Measurements from ENCODE around the gene ZNF683.
"Not testable (repeated sequence)": the region's sequence is repeated elsewhere in the genome, so short reads cannot be mapped to it uniquely, and the experiment has no call there.

The ZNF683 gene

DNA sequence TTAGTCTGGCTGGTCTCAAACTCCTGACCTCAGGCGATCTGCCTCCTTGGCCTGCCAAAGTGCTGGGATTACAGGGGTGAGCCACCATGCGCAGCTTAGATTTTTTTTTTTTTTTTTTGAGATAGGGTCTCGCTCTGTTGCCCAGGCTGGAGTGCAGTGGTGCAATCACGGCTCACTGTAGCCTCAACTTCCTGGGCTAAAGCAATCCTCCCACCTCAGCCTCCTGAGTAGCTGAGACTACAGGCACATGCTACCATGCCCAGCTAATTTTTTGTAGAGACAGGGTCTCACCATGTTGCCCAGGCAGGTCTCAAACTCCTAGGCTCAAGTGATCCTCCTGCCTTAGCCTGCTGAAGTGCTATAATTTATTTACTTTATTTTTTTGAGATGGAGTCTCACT is 43.2 kb downstream of the ZNF683 start:
- H3K36me3 ChIP-seq (ENCODE audit: control insufficient read depth in 2 of 2, insufficient read depth in 1 of 2, low read length in 2 of 2) = peaks cover 0 to 10% of the 10 kb centered on the region in 2 experiments; a peak in 1 of 3 replicates
- CTCF ChIA-PET = interaction anchor here (1.0 to 1.5 kb wide), 4 partner anchors 8 to 88 kb away, joined by 3 to 7 read pairs (median 4); no protein-coding TSS in a partner anchor
- H3K4me1 ChIP-seq (ENCODE audit: control insufficient read depth, insufficient read depth, low read length); H3K27ac ChIP-seq (ENCODE audit: extremely low read depth, low read depth, low read length); H3K4me3 ChIP-seq (ENCODE audit: low read depth, low read length); POLR2A ChIA-PET; H3K9me3 ChIP-seq (ENCODE audit: control insufficient read depth, insufficient read depth, low read depth, low read length): not testable (repeated sequence)
- TF ChIP-seq ZNF121 (tag by site-specific recombination; IDR thresholded peaks at IDR 0.05) = peak; percentile 92

DNA sequence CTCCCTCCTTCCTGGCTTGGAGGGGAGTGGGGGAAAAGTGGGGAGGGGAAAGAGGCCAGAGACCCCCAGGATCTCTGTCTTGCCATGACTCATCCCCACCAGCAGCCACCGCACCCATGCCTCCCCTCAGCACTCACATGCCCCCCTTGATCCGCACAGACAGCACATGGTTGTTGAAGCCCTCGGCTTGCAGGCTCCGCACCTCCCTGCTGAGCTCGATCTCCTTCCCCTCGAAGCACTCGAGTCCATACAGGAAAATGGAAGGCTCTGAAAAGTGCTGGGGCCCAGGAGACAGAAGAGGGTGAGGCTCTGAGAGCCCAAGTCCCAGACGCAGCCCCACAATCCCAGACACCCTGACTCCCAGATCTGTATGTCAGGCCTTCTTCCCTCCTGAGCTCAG is 44.0 kb downstream of the ZNF683 start:
- Histone ChIP-seq H3K4me3 (ENCODE audit: low read depth, low read length) (no peak overlapping the region), H3K4me1 (ENCODE audit: control insufficient read depth, insufficient read depth, low read length) (no peaks in the 10 kb centered on the region), H3K36me3 (ENCODE audit: control insufficient read depth in 2 of 2, insufficient read depth in 1 of 2, low read length in 2 of 2) (peaks cover 0 to 18% of the 10 kb centered on the region in 2 experiments; a peak in 1 of 3 replicates), H3K27ac (ENCODE audit: extremely low read depth, low read depth, low read length) (no peak overlapping the region; the same call in 1 of the 2 replicates), H3K9me3 (ENCODE audit: control insufficient read depth, insufficient read depth, low read depth, low read length) (no peaks in the 10 kb centered on the region)
- TF ChIP-seq GLIS1 (tag by site-specific recombination; IDR thresholded peaks at IDR 0.05) (0 out of 2 replicates have a peak, but pooled peaks have one; percentile 20), ZNF600 (tag by site-specific recombination; IDR thresholded peaks at IDR 0.05) (peak; percentile 71), MYNN (tag by site-specific recombination; IDR thresholded peaks at IDR 0.05; ENCODE audit: borderline replicate concordance) (no peak)
- ChIA-PET POLR2A (no interaction called here), CTCF (interaction anchor here (0.6 to 2.4 kb wide), 4 partner anchors 33 to 292 kb away, joined by 3 to 14 read pairs (median 5); no protein-coding TSS in a partner anchor)

DNA sequence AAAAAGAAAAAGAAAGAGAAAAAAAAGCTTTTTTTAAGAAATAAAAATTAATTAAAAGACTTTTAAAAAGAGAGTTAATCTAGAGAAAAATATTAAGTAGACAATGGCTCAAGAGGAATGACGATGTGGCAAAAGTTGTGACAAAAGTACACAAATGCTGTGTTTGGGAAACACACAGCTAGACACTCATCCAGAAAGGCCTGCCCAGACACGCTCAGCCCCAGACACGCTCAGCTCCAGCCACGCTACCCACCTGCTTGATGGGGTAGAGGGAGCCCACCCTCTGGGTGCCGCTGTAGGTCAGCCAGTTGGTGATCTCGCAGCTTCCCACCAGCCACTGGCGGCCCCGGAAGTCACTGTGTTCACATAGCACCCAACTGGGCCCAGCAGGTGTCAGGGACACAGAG is 44.6 kb downstream of the ZNF683 start:
- ChIA-PET CTCF (interaction anchor here (0.6 to 2.4 kb wide), 7 partner anchors 11 to 292 kb away, joined by 3 to 14 read pairs (median 5); partner anchors contain the start of gene CD52), POLR2A (no interaction called here)
- Histone ChIP-seq H3K9me3 (ENCODE audit: control insufficient read depth, insufficient read depth, low read depth, low read length) (no peaks in the 10 kb centered on the region), H3K4me3 (ENCODE audit: low read depth, low read length) (no peak overlapping the region), H3K36me3 (ENCODE audit: control insufficient read depth in 2 of 2, insufficient read depth in 1 of 2, low read length in 2 of 2) (peaks cover 0 to 22% of the 10 kb centered on the region in 2 experiments; a peak in 2 of 3 replicates), H3K4me1 (ENCODE audit: control insufficient read depth, insufficient read depth, low read length) (no peaks in the 10 kb centered on the region), H3K27ac (ENCODE audit: extremely low read depth, low read depth, low read length) (no peak overlapping the region; the same call in 1 of the 2 replicates)
- TF ChIP-seq TCF7L2 (IDR thresholded peaks at IDR 0.05; ENCODE audit: borderline replicate concordance, low read depth, low read length) (no peak), KLF9 (tag by site-specific recombination; IDR thresholded peaks at IDR 0.05; ENCODE audit: low read depth) (no peak), ZEB2 (tag by site-specific recombination; IDR thresholded peaks at IDR 0.05) (peak; percentile 57; the same call in 1 of the 2 replicates), ZNF785 (tag by site-specific recombination; IDR thresholded peaks at IDR 0.05) (no peak), ZNF350 (tag by site-specific recombination; IDR thresholded peaks at IDR 0.05) (no peak), ZNF629 (tag by site-specific recombination; IDR thresholded peaks at IDR 0.05) (peak; percentile 55; the same call in 1 of the 2 replicates), RBAK (tag by site-specific recombination; IDR thresholded peaks at IDR 0.05) (no peak), MZF1 (tag by site-specific recombination; IDR thresholded peaks at IDR 0.05; ENCODE audit: borderline replicate concordance) (no peak), ZNF600 (tag by site-specific recombination; IDR thresholded peaks at IDR 0.05) (peak; percentile 68), ZIC2 (tag by site-specific recombination; IDR thresholded peaks at IDR 0.05) (peak; percentile 99), SCRT1 (tag by site-specific recombination; IDR thresholded peaks at IDR 0.05; ENCODE audit: borderline replicate concordance) (no peak; the same call in 1 of the 2 replicates), ZNF19 (tag by site-specific recombination; IDR thresholded peaks at IDR 0.05; ENCODE audit: low read depth) (no peak), SP7 (tag by site-specific recombination; IDR thresholded peaks at IDR 0.05) (0 out of 2 replicates have a peak, but pooled peaks have one; percentile 26), SCRT2 (tag by site-specific recombination; IDR thresholded peaks at IDR 0.05) (peak; percentile 93), ZNF391 (tag by site-specific recombination; IDR thresholded peaks at IDR 0.05; ENCODE audit: borderline replicate concordance, low read depth) (no peak), ZNF202 (tag by site-specific recombination; IDR thresholded peaks at IDR 0.05; ENCODE audit: borderline replicate concordance) (no peak)
- TF ChIP-seq, protein P1, sequence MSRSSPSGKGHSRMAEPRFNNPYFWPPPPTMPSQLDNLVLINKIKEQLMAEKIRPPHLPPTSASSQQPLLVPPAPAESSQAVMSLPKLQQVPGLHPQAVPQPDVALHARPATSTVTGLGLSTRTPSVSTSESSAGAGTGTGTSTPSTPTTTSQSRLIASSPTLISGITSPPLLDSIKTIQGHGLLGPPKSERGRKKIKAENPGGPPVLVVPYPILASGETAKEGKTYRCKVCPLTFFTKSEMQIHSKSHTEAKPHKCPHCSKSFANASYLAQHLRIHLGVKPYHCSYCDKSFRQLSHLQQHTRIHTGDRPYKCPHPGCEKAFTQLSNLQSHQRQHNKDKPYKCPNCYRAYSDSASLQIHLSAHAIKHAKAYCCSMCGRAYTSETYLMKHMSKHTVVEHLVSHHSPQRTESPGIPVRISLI (tag by site-specific recombination; IDR thresholded peaks at IDR 0.05) = peak; percentile 63
- TF ChIP-seq, protein P2, sequence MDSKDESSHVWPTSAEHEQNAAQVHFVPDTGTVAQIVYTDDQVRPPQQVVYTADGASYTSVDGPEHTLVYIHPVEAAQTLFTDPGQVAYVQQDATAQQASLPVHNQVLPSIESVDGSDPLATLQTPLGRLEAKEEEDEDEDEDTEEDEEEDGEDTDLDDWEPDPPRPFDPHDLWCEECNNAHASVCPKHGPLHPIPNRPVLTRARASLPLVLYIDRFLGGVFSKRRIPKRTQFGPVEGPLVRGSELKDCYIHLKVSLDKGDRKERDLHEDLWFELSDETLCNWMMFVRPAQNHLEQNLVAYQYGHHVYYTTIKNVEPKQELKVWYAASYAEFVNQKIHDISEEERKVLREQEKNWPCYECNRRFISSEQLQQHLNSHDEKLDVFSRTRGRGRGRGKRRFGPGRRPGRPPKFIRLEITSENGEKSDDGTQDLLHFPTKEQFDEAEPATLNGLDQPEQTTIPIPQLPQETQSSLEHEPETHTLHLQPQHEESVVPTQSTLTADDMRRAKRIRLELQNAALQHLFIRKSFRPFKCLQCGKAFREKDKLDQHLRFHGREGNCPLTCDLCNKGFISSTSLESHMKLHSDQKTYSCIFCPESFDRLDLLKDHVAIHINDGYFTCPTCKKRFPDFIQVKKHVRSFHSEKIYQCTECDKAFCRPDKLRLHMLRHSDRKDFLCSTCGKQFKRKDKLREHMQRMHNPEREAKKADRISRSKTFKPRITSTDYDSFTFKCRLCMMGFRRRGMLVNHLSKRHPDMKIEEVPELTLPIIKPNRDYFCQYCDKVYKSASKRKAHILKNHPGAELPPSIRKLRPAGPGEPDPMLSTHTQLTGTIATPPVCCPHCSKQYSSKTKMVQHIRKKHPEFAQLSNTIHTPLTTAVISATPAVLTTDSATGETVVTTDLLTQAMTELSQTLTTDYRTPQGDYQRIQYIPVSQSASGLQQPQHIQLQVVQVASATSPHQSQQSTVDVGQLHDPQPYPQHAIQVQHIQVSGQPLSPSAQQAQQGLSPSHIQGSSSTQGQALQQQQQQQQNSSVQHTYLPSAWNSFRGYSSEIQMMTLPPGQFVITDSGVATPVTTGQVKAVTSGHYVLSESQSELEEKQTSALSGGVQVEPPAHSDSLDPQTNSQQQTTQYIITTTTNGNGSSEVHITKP (tag by site-specific recombination; IDR thresholded peaks at IDR 0.05) = peak; percentile 36; the same call in 1 of the 2 replicates
- TF ChIP-seq, protein P3, sequence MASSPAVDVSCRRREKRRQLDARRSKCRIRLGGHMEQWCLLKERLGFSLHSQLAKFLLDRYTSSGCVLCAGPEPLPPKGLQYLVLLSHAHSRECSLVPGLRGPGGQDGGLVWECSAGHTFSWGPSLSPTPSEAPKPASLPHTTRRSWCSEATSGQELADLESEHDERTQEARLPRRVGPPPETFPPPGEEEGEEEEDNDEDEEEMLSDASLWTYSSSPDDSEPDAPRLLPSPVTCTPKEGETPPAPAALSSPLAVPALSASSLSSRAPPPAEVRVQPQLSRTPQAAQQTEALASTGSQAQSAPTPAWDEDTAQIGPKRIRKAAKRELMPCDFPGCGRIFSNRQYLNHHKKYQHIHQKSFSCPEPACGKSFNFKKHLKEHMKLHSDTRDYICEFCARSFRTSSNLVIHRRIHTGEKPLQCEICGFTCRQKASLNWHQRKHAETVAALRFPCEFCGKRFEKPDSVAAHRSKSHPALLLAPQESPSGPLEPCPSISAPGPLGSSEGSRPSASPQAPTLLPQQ (tag by site-specific recombination; IDR thresholded peaks at IDR 0.05) = peak; percentile 22; the same call in 1 of the 2 replicates
- TF ChIP-seq, protein P4, sequence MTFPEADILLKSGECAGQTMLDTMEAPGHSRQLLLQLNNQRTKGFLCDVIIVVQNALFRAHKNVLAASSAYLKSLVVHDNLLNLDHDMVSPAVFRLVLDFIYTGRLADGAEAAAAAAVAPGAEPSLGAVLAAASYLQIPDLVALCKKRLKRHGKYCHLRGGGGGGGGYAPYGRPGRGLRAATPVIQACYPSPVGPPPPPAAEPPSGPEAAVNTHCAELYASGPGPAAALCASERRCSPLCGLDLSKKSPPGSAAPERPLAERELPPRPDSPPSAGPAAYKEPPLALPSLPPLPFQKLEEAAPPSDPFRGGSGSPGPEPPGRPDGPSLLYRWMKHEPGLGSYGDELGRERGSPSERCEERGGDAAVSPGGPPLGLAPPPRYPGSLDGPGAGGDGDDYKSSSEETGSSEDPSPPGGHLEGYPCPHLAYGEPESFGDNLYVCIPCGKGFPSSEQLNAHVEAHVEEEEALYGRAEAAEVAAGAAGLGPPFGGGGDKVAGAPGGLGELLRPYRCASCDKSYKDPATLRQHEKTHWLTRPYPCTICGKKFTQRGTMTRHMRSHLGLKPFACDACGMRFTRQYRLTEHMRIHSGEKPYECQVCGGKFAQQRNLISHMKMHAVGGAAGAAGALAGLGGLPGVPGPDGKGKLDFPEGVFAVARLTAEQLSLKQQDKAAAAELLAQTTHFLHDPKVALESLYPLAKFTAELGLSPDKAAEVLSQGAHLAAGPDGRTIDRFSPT (tag by site-specific recombination; IDR thresholded peaks at IDR 0.05) = 0 out of 2 replicates have a peak, but pooled peaks have one; percentile 31
